GM03348 (cell line): ENCODE data around the gene SPOPL.

Experiments used
- DNase-seq: peaks from one replicate; pipeline ENCODE4 v3.0.0; 2012; ENCODE audit warnings: low spot score

Gene SPOPL

DNA sequence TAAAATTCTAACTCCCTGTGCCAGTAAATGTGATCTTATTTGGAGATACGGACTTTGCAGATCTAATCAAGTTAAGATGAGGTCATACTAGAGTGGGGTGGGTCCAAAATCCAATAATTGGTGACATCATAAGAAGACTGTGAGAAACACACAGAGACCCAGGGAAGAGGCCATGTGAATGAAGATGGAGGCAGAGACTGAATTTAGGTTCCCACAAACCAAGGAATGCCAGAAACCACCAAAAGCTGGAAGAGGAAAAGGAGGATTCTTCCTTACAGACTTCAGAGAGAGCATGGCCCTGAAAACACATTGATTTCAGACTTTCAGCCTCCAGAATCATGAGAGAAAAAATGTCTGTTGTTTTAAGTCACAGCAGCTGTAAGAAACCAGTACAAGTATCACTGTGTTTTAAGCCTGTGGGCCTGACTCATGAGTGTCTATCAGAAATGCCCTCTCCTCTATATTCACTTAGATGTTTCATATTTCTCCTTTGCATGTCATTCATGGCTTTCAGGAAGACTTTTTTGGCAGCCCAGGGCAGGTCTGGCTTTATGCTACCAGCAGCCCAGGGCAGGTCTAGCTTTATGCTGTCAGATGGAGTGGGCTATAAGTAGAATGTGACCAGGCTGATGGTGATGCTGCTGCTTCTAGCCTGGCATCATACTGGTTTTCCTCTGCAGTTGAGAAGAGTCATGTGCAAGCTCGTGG lies 100.0 kb downstream of the SPOPL start:
- DNase-seq: no peak

DNA sequence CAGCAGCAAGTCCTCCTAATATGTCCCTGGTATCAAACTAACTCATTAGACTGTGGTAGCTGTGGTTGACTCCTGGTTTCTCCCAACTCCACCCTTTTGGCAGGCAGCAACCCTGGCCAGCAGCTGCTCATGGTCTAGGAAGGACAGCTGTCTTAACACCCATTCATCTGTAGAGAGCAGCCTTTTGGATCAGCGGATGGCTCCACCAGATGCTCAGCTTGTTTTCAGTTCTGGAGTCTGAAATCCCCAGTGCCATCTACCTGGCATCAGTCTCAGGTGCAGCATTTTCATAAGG lies 100.5 kb downstream of the SPOPL start:
- no peak for DNase-seq

DNA sequence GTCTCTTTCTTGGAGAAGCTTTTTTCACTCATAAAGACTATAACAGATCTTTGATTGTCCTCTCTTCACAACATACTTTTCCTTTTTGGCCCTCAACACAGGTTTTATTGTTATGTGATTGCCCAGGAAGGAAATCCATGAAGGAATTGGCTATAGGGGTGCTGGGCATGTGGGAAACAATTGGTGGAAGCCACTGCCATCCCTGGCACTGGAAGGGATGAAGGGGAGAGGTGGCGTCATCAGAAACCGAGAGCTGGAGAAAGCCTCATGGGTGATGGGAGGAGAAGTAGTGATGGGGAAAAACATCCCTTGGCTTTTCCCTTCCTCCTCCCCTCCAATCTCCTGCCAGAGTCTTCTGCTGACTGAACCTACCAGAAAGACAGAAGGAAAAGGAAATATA lies 106.2 kb downstream of the SPOPL start:
- no peak for DNase-seq

DNA sequence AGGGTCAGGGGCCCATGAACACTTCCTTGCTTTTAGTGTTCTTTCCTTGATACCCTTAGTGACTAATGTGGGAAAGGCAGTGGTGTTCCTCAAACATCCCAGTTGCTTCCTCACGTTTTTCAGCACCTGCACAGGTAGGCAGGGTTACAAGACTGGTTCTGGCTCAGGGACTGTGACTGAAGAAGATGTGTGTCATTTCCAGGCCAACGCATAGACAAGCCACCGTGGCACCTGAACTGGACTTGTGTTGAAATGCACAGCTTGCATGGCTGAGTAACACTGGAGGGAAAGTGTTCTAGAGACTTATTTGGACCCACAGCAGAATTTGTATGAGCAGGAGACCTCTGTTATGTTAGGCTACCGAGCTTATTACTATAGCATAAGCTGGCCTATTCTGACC lies 107.9 kb downstream of the SPOPL start:
- DNase-seq: no peak

DNA sequence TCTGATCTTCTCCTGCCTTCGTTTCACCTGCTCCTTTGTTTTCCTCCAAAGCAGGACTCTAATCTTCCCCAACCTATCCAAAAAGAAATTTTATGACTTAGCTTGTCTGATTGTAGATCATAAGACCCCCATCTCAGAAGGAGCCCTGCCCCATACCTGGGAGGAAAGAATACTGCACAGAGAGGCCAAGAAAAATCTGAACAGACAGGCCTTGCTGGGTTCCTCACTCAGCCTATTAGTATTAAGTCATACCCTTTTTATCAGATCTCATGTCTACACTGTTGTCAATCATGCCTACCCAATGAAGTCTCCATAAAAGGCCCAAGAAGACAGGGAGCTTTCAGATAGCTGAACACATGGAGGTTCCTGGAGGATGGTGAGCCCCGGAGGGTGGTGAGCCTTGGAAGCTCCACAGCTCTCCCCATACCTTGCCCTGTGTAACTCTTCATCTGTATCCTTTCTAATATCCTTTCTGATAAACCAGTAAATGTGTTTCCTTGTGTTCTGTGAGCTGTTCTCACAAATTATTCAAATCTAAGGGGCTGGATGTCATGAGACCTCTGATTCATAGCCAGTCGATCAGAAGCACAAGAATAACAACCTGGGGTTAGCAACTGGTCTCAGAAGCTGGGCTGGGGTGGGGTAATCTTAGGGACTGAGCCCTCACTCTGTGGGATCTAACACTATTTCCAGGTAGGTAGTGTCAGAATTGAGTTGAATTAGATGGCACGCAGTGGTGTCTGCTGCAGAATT lies 108.8 kb downstream of the SPOPL start:
- DNase-seq: no peak

DNA sequence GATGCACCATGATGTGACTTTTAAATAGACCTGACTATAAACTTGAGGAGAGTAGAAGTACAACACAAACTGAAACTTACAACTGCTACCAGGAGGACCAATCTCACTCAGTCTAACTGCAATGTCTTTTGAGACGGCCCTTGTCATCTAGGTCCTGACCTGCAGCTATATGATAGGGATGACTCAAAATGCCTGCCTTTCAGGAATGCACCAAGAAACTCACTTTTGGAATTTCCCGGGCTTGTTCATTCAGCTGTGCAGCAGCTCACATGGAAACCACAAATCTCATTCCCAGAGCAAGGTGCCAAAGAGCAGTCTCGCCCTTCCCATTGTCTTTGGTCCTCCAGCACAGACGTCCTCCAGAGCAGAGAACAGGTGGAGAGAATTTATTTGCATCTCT lies 113.7 kb downstream of the SPOPL start:
- peak; percentile 7 for DNase-seq

DNA sequence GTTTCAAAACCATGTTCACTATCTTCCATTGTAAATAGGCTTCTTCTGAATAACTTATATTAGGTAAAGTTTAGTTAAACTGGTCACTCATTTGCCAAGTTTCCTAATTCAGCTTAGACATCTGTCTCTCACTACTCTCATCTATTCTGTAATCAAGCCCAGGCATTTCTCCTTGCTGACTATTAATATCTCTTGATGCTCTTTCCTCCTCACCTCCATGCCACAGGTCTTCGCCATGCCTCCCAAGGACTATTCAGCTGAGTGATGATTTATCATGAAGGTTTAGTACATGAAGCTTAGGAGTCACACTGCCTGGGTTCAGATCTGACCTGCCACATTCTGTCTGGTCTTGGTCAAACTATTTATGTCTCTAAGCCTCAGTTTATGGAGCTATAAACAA lies 115.5 kb downstream of the SPOPL start:
- no peak for DNase-seq

DNA sequence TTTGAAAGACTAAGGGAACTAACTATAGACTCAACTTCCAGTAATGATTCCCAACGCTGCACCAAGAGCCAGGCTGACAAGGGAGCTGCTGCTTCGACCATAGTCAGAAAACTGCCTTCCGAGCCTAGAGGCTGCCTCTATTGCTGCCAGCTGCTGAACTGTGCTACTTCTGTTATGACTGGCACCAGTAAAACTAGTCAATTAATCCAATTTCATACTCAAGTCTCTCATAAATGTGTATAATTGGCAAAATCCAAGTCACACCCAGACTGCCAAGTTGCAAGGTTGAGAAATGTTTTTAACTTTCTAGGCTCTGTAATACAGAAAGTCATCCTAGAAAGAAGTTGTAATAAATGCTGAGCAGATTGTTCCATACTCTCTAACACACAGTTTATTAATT lies 117.4 kb downstream of the SPOPL start:
- no peak for DNase-seq

DNA sequence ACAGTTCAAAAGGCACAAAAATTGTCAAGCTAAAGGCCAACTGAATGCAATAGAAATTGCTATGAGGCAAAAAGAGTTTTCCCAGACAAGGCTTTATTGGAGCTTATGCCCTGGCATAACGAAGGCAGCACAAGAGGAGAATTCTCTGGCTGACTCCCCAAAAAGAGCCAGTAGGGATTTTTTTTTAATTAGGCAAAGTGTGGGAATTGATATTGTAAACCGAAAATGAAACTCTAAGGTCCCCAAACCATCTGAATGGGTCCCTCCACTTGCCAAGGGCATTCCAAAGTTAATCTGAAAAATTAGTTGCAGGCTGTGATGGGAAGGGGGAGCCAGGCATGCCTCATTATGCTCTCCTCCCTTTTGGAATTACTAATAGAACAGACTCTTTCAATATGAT lies 118.9 kb downstream of the SPOPL start:
- DNase-seq: no peak

DNA sequence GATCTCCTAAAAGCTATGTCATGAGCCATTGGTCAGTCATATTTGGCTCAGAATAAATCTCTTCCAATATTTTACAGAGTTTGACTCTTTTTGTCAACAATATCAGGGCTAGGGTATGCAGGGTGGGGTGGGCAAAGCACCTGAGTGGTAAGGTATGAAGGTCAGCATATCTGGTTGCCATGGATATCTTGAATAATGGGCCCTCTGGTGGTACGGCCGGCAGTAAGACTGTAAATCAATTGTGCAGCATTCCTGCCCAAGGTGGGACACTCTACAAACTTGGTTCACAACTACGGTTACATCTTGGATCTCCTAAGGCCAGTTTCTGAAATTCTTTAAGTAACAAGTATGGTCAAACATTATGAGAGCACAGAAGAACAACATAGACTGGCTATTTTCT lies 119.6 kb downstream of the SPOPL start:
- DNase-seq: no peak

DNA sequence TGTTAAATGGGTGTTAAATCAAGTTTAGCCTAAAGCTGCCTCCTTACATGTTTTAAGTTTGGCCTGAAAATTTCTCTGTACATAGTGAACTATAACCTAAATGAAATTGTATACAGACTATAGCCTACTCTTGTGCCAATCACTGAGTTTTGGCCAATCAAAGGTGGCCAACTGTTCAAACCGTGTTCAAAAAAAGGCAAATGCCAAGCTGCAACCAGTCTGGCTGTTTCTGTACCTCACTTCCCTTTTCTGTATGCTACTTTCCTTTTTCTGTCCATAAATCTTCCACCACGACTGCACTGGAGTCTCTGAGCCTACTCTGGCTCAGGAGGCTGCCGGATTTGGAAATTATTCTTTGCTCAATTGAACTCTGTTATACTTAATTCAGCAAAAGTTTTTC lies 121.0 kb downstream of the SPOPL start:
- DNase-seq: no peak
